DND-41 (cell line): Measurements from ENCODE around the gene MAX.

Source experiments
- ATAC-seq: fragments of 200-7000 bp; cut with Tn5 transposase; 3 replicates; pipeline ENCODE4 v1.9.1; 2021; ENCODE audit warnings: low read depth; ENCODE audit not compliant: insufficient read depth
- DNase-seq: peaks from one replicate; pipeline ENCODE4 v3.0.0-alpha.2; 2020
- H2AFZ ChIP-seq: 2 replicates; pipeline ENCODE4 v1.6.0; 2012; ENCODE audit warnings: low read depth, low read length
- H3K27ac ChIP-seq: 2 replicates; pipeline ENCODE4 v1.5.1; 2012; ENCODE audit warnings: low read length, inconsistent platforms
- H3K27me3 ChIP-seq: fragments of 200-600 bp; sonication (generic); 2 replicates; pipeline ENCODE4 v1.6.0; 2012; ENCODE audit warnings: low read length, mild to moderate bottlenecking, inconsistent platforms; ENCODE audit not compliant: insufficient read depth, poor library complexity
- H3K36me3 ChIP-seq: 2 replicates; pipeline ENCODE4 v1.5.1; 2012; ENCODE audit warnings: low read length, inconsistent platforms; ENCODE audit not compliant: insufficient read depth
- H3K4me1 ChIP-seq: 2 replicates; pipeline ENCODE4 v1.5.1; 2012; ENCODE audit warnings: mild to moderate bottlenecking, low read length; ENCODE audit not compliant: insufficient read depth
- H3K4me2 ChIP-seq: 2 replicates; pipeline ENCODE4 v1.6.0; 2012; ENCODE audit warnings: mild to moderate bottlenecking, moderate library complexity, low read length, inconsistent platforms; ENCODE audit not compliant: insufficient read depth
- H3K4me3 ChIP-seq, 2 experiments: fragments of 200-600 bp in 1 of 2; shearing (Covaris generic) in 1 of 2; 2 replicates each; pipeline ENCODE4 v1.5.1; 2012 to 2016; ENCODE audit warnings: inconsistent platforms in 2 of 2, low read length in 2 of 2, mild to moderate bottlenecking in 2 of 2, low read depth in 1 of 2, moderate library complexity in 1 of 2
- H3K79me2 ChIP-seq: 2 replicates; pipeline ENCODE4 v1.6.0; 2012; ENCODE audit warnings: low read length, inconsistent platforms; ENCODE audit not compliant: insufficient read depth
- H3K9ac ChIP-seq: 2 replicates; pipeline ENCODE4 v1.6.0; 2012; ENCODE audit warnings: low read depth, mild to moderate bottlenecking, inconsistent platforms, low read length, moderate library complexity
- H3K9me3 ChIP-seq: 2 replicates; pipeline ENCODE4 v1.5.1; 2012; ENCODE audit warnings: low read length, moderate library complexity, mild to moderate bottlenecking, inconsistent platforms; ENCODE audit not compliant: insufficient read depth, severe bottlenecking
- H4K20me1 ChIP-seq: 2 replicates; pipeline ENCODE4 v1.6.0; 2012; ENCODE audit warnings: low read length; ENCODE audit not compliant: insufficient read depth
- EZH2 ChIP-seq: IDR thresholded peaks from 3 replicates; pipeline ENCODE4 v1.6.1; 2012; ENCODE audit warnings: borderline replicate concordance, low read depth, mild to moderate bottlenecking, moderate library complexity, low read length, inconsistent platforms; ENCODE audit not compliant: severe bottlenecking
- TF ChIP-seq, protein P1 (sequence below): IDR thresholded peaks from 2 replicates; pipeline ENCODE4 v1.5.1; 2012; ENCODE audit warnings: borderline replicate concordance, low read length, moderate library complexity, mild to moderate bottlenecking; ENCODE audit not compliant: poor library complexity, severe bottlenecking; ENCODE audit errors: extremely low read depth

Gene MAX

GRCh38 chr14:65132855-65133254, 30.5 kb upstream of the MAX start:
- DNase-seq (no peak), ATAC-seq (no peak)
- Histone ChIP-seq H3K36me3 (no peaks in the 10 kb centered on the region), H3K79me2 (no peaks in the 10 kb centered on the region), H3K9me3 (no peaks in the 10 kb centered on the region), H3K4me2 (no peak overlapping the region), H3K9ac (no peak overlapping the region), H2AFZ (no peak overlapping the region), H3K4me3 (no peak overlapping the region), H3K27ac (no peak overlapping the region), H3K4me1 (peaks cover 8% of the 10 kb centered on the region), H3K27me3 (no peaks in the 10 kb centered on the region), H4K20me1 (no peaks in the 10 kb centered on the region)
- TF ChIP-seq, protein P1, sequence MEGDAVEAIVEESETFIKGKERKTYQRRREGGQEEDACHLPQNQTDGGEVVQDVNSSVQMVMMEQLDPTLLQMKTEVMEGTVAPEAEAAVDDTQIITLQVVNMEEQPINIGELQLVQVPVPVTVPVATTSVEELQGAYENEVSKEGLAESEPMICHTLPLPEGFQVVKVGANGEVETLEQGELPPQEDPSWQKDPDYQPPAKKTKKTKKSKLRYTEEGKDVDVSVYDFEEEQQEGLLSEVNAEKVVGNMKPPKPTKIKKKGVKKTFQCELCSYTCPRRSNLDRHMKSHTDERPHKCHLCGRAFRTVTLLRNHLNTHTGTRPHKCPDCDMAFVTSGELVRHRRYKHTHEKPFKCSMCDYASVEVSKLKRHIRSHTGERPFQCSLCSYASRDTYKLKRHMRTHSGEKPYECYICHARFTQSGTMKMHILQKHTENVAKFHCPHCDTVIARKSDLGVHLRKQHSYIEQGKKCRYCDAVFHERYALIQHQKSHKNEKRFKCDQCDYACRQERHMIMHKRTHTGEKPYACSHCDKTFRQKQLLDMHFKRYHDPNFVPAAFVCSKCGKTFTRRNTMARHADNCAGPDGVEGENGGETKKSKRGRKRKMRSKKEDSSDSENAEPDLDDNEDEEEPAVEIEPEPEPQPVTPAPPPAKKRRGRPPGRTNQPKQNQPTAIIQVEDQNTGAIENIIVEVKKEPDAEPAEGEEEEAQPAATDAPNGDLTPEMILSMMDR = no peak
- TF ChIP-seq EZH2 = no peak

- no peaks in the 10 kb centered on the region for H3K36me3 ChIP-seq
- no peak for DNase-seq
- H3K4me1 ChIP-seq = peaks cover 8% of the 10 kb centered on the region
- no peak overlapping the region for H2AFZ ChIP-seq
- no peak overlapping the region for H3K9ac ChIP-seq
- no peak overlapping the region for H3K27ac ChIP-seq
- no peak for ATAC-seq
- no peaks in the 10 kb centered on the region for H4K20me1 ChIP-seq
- H3K4me3 ChIP-seq = no peak overlapping the region
- no peak overlapping the region for H3K4me2 ChIP-seq
- no peaks in the 10 kb centered on the region for H3K79me2 ChIP-seq
- TF ChIP-seq, protein P1 = no peak
- no peak for TF ChIP-seq EZH2
- no peaks in the 10 kb centered on the region for H3K9me3 ChIP-seq
- H3K27me3 ChIP-seq = no peaks in the 10 kb centered on the region
These were observed 29.0 kb upstream of the MAX start for GRCh38 chr14:65131301-65131701.

- Histone ChIP-seq H3K4me3 (no peak overlapping the region), H3K36me3 (no peaks in the 10 kb centered on the region), H3K9me3 (no peaks in the 10 kb centered on the region), H2AFZ (no peak overlapping the region), H3K9ac (no peak overlapping the region), H3K27me3 (no peaks in the 10 kb centered on the region), H3K4me1 (no peaks in the 10 kb centered on the region), H4K20me1 (no peaks in the 10 kb centered on the region), H3K79me2 (no peaks in the 10 kb centered on the region), H3K4me2 (no peak overlapping the region), H3K27ac (no peak overlapping the region)
- DNase-seq (no peak), ATAC-seq (no peak)
- no peak for TF ChIP-seq EZH2
- TF ChIP-seq, protein P1 = no peak
These were observed 25.8 kb upstream of the MAX start for GRCh38 chr14:65128096-65128495.
